ENCODE measurements around the gene SULT1C4.

- no peak for TF ChIP-seq POLR2A (IDR thresholded peaks at IDR 0.05)
- TF ChIP-seq CTCF (IDR thresholded peaks at IDR 0.05), result no peak
Observed at GRCh38 chr2:108436976-108437375, 59.2 kb downstream of the SULT1C4 start.

Data from thyroid gland (tissue), 4 donors.